H1 (cell line): ENCODE data around the gene ST14. TPM values are rescaled to one million over a fixed set of nuclear protein-coding genes. Genes with fewer than 3 reads are reported as not detected.

ENCODE experiments used
- E2F6 ChIP-seq: IDR thresholded peaks from 2 replicates; pipeline ENCODE4 v1.6.1; 2012; ENCODE audit warnings: inconsistent platforms
- RNF2 ChIP-seq: fragments of 200-900, 300-1000 bp; sonication (generic); IDR thresholded peaks from 2 replicates; pipeline ENCODE4 v1.7.1; 2016; ENCODE audit warnings: borderline replicate concordance, low read depth, mild to moderate bottlenecking, antibody characterized with exemption, low read length; ENCODE audit not compliant: poor library complexity, severe bottlenecking; ENCODE audit errors: missing control alignments
- polyA plus RNA-seq, 7 experiments: library from polyadenylated mRNA; depleted of rRNA in 3 of 7; stranded (reverse) in 5 of 7; unstranded in 2 of 7; fragments of >200 nt in 5 of 7; fragments of 200-250 nt in 2 of 7; gene quantifications; 1 replicate in 5 of 7; 2 replicates in 1 of 7; 4 replicates in 1 of 7; pipeline versions ENCODE4 v1.2.1 to v1.2.3, GENCODE V29; 2011 to 2013; ENCODE audit warnings: missing spikeins in 2 of 7, mixed read lengths in 2 of 7
- total RNA-seq: library from RNA; stranded (reverse); fragmentation: NEBNext Ultra II Directional; extraction: Animal tissue kit (Norgen Biotek cat#: 25700); gene quantifications from 2 replicates; pipeline ENCODE4 v1.2.1, GENCODE V29; 2021

ST14 gene
- total and polyA plus RNA-seq, 2 of the 8 experiments (the other 6 are each of a cell fraction or from before 2014, with no cell fraction given): 22.4 to 24.9 TPM

- TF ChIP-seq RNF2 (no peak), E2F6 (no peak)
Measured at GRCh38 chr11:130204703-130205095, 45.1 kb downstream of the ST14 start (continued).
